ENCODE data around the gene PTBP2. TPM values are rescaled to one million over a fixed set of nuclear protein-coding genes. Genes with fewer than 3 reads are reported as not detected.

Gene PTBP2
- total and polyA plus RNA-seq, 10 of the 15 experiments (the other 5 are each of a cell fraction or from before 2014, with no cell fraction given), result 5.8 to 17.5 (median 11.1) TPM

- RAD21 ChIA-PET (ENCODE audit: unreplicated experiment), result no interaction called here
- no peak overlapping the region for H2AFZ ChIP-seq (ENCODE audit: control insufficient read depth, low read depth, low read length)
- H3K4me3 ChIP-seq, result no peak overlapping the region
- H4K20me1 ChIP-seq (ENCODE audit: control insufficient read depth, insufficient read depth), result no peaks in the 10 kb centered on the region
- FAIRE-seq, result no peak
- POLR2A ChIA-PET, result interaction anchor here (0.6 to 0.7 kb wide), 2 partner anchors 26 to 1049 kb away, joined by 4 to 6 read pairs; no protein-coding TSS in a partner anchor
- intact Hi-C loops (cut with micrococcal nuclease; ENCODE audit: unreplicated experiment), result no loop called here
- DNase-seq (ENCODE audit: low read depth, low spot score), result no peak
- H3K79me2 ChIP-seq (ENCODE audit: control insufficient read depth, insufficient read depth, low read length), result peaks cover 21% of the 10 kb centered on the region
- H3K4me2 ChIP-seq (ENCODE audit: control insufficient read depth, insufficient read depth), result no peak overlapping the region
- no peak overlapping the region for H3K9ac ChIP-seq (ENCODE audit: control insufficient read depth, insufficient read depth, low read length)
- H3K36me3 ChIP-seq (ENCODE audit: control insufficient read depth in 2 of 2, insufficient read depth in 2 of 2, low read length in 1 of 2), result peaks cover 0 to 8% of the 10 kb centered on the region in 2 experiments; a peak in 1 of 4 replicates
- H3K9me3 ChIP-seq (replicated peaks; ENCODE audit: control insufficient read depth, insufficient read depth, low read length), result no peaks in the 10 kb centered on the region; the same call in 2 of the 3 replicates
- SMC1A ChIA-PET (ENCODE audit: uncharacterized antibody, unreplicated experiment), result interaction anchor here (1.4 to 1.5 kb wide), 3 partner anchors 9 to 28 kb away, joined by 3 to 5 read pairs (median 5); no protein-coding TSS in a partner anchor
- CTCF ChIA-PET, result interaction anchor here (0.9 kb wide), 1 partner anchor 510 kb away, joined by 3 read pairs; no protein-coding TSS in a partner anchor
- H3K4me1 ChIP-seq (ENCODE audit: control insufficient read depth, insufficient read depth, low read length), result no peaks in the 10 kb centered on the region
- 98% methylated on average over 5 of the region's 7 CpGs for WGBS (ENCODE audit: insufficient coverage, insufficient replicate concordance, low lambda C conversion rate, missing lambda C conversion rate)
- H3K27me3 ChIP-seq (replicated peaks in 1 of 2; ENCODE audit: control insufficient read depth in 2 of 2, insufficient read depth in 2 of 2, low read length in 1 of 2), result no peaks in the 10 kb centered on the region
- no peak overlapping the region for H3K27ac ChIP-seq (ENCODE audit: control insufficient read depth, insufficient read depth)
- ATAC-seq, result no peak
- in situ Hi-C loops (cut with MboI), result no loop called here
- no TSS peak for BruUV-seq (replicated peaks)
- TF ChIP-seq NFIC (IDR thresholded peaks at IDR 0.05; ENCODE audit: low read depth, low read length), result no peak
- no peak for TF ChIP-seq BCL11A (IDR thresholded peaks at IDR 0.05; ENCODE audit: low read depth, low read length)
- no peak for TF ChIP-seq EP300 (IDR thresholded peaks at IDR 0.05; ENCODE audit: borderline replicate concordance in 1 of 2, control insufficient read depth in 1 of 2, low read depth in 2 of 2, low read length in 2 of 2)
- no peak for TF ChIP-seq ZBTB40 (IDR thresholded peaks at IDR 0.05; ENCODE audit: borderline replicate concordance)
- TF ChIP-seq ZNF274 (IDR thresholded peaks at IDR 0.05; ENCODE audit: insufficient read depth, insufficient read length), result no peak
- no peak for TF ChIP-seq ZNF592 (IDR thresholded peaks at IDR 0.05)
- no peak for TF ChIP-seq RBBP5 (conservative IDR thresholded peaks at IDR 0.05)
- TF ChIP-seq KLF5 (IDR thresholded peaks at IDR 0.05; ENCODE audit: partially characterized antibody), result no peak
- TF ChIP-seq BMI1 (IDR thresholded peaks at IDR 0.05; ENCODE audit: borderline replicate concordance), result no peak
- TF ChIP-seq SREBF2 (IDR thresholded peaks at IDR 0.05; ENCODE audit: low read length), result no peak
- TF ChIP-seq CBFB (IDR thresholded peaks at IDR 0.05; ENCODE audit: low read depth), result no peak
- no peak for TF ChIP-seq MLLT1 (IDR thresholded peaks at IDR 0.05)
- no peak for TF ChIP-seq MTA2 (IDR thresholded peaks at IDR 0.05; ENCODE audit: low read depth)
Observed at GRCh38 chr1:96746440-96747420, 25.1 kb downstream of the PTBP2 start.
